GM12892 (cell line): ENCODE results near the gene EPB41L4A. TPM values are rescaled to one million over a fixed set of nuclear protein-coding genes. Genes with fewer than 3 reads are reported as not detected.
A peak's percentile ranks its signal among the peaks of the same experiment; 100 is the strongest.
"Not testable (repeated sequence)": the region's sequence is repeated elsewhere in the genome, so short reads cannot be mapped to it uniquely, and the experiment has no call there.

Experiments used
- DNase-seq: peaks from one replicate; pipeline ENCODE4 v3.0.0; 2011; ENCODE audit not compliant: insufficient read length
- FAIRE-seq: peaks from 2 replicates; lab custom pipeline; 2011; peaks lifted over from hg19 to GRCh38; lab: Jason Lieb, UNC
- POLR2A ChIP-seq: IDR thresholded peaks from 2 replicates; pipeline ENCODE4 v1.6.1; 2011; ENCODE audit warnings: low read depth, low read length, control low read depth
- POLR2AphosphoS5 ChIP-seq: IDR thresholded peaks from 2 replicates; pipeline ENCODE4 v1.6.1; 2011; ENCODE audit warnings: low read depth, low read length, control low read depth
- TAF1 ChIP-seq: IDR thresholded peaks from 2 replicates; pipeline ENCODE4 v1.6.1; 2011; ENCODE audit warnings: low read depth, mild to moderate bottlenecking, control low read depth, low read length, borderline replicate concordance
- polyA plus RNA-seq: library from polyadenylated mRNA; unstranded; fragments of >200 nt; gene quantifications from one replicate; pipeline ENCODE4 v1.2.1, GENCODE V29; 2012; ENCODE audit warnings: missing spikeins, inconsistent platforms; ENCODE audit not compliant: missing spikeins

EPB41L4A gene, protein sequence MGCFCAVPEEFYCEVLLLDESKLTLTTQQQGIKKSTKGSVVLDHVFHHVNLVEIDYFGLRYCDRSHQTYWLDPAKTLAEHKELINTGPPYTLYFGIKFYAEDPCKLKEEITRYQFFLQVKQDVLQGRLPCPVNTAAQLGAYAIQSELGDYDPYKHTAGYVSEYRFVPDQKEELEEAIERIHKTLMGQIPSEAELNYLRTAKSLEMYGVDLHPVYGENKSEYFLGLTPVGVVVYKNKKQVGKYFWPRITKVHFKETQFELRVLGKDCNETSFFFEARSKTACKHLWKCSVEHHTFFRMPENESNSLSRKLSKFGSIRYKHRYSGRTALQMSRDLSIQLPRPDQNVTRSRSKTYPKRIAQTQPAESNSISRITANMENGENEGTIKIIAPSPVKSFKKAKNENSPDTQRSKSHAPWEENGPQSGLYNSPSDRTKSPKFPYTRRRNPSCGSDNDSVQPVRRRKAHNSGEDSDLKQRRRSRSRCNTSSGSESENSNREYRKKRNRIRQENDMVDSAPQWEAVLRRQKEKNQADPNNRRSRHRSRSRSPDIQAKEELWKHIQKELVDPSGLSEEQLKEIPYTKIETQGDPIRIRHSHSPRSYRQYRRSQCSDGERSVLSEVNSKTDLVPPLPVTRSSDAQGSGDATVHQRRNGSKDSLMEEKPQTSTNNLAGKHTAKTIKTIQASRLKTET
- 0.30 TPM for polyA plus RNA-seq

DNA sequence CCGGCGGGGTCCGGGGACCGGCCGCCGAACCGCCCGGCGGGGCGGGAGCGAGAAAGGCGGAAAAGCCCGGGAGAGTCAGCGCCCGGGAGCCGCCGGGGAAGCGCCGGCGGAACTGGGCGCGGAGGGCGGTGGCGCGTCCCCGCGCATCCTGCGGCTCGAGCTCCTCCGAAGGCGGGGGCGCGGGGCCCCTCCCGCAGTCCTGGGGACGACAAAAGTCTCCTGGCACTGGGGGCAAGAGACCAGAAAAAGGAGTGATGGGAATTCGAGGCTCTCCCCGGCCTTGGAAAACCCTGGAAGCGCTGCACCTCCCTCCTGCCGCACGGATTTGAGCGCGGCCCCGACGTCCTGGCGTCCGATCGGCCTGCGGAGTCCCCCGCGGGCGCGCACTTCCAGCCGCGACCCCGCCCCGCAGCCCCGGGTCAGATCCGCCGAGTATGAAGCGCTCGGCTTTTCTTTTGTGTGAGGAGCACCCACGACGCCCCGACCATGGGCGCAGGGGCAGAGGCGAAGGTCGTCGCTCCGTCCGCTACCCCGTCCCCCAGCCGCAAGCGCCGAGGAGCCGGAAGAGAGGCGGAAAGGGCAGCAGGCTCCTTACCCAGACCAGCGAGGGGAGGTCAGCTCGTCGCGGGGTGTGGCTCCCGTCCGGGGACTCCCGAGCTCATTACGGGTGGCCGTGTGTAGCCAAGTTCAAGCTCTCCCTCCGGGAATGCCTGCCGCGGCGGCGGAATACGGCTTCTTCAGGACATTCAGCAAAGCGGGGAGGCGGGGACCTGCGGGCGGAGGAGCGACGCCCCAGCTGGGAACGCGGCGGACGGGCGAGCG, at the start of gene EPB41L4A:
Gene EPB41L4A (minus strand): TSS at position 114 of the 822 bp plus-strand sequence. CDS start 238 bp downstream, outside the sequence.
- no peak for TF ChIP-seq TAF1
- no peak for TF ChIP-seq POLR2A
- DNase-seq (peak; percentile 19), FAIRE-seq (no peak)

DNA sequence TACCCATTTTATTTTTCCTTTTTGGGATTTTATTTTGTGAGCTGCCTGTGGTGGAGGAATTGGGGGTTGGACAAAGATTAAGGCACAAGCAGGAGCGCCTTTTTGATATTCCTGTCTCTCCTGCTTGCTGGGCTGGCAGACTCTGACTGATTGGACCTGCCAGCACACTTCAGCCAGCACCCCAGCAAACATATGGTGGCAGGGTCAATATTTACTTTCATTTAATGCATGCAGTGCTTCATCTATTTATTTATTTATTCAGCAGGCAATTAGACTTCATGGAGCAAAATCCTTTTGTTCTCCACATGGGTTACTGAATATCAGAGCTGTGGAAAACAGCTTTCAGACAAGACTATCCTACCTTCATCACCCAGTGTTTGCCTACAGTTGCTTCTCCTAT, 48.4 kb upstream of the EPB41L4A start:
- FAIRE-seq: no peak
- no peak for DNase-seq
- TF ChIP-seq POLR2AphosphoS5 (no peak), TAF1 (no peak), POLR2A (no peak)

DNA sequence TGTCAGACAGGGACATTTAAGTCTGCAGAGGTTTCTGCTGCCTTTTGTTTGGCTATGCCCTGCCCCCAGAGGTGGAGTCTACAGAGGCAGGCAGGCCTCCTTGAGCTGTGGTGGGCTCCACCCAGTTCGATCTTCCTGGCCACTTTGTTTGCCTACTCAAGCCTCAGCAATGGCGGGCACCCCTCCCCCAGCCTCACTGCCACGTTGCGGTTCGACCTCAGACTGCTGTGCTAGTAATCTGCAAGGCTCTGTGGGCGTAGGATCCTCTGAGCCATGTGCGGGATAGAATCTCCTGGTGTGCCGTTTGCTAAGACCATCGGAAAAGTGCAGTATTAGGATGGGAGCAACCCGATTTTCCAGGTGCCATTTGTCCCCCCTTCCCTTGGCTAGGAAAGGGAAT, 47.2 kb upstream of the EPB41L4A start:
- DNase-seq, FAIRE-seq: not testable (repeated sequence)

DNA sequence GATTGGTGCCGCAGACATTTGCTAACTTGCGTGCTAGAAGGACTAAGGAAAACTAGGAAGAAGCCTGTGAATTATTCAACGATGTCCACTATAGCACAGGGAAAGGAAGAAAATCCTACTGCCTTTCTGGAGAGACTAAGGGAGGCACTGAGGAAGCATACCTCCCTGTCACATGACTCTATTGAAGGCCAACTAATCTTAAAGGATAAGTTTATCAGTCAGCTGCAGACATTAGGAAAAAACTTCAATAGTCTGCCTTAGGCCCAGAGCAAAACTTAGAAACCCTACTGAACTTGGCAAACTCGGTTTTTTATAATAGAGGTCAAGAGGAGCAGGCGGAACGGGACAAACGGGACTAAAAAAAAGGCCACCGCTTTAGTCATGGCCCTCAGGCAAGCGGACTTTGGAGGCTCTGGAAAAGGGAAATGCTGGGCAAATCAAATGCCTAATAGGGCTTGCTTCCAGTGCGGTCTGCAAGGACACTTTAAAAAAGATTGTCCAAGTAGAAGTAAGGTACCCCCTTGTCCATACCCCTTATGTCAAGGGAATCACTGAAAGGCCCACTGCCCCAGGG, 28.2 kb upstream of the EPB41L4A start:
- not testable (repeated sequence) for FAIRE-seq, DNase-seq

DNA sequence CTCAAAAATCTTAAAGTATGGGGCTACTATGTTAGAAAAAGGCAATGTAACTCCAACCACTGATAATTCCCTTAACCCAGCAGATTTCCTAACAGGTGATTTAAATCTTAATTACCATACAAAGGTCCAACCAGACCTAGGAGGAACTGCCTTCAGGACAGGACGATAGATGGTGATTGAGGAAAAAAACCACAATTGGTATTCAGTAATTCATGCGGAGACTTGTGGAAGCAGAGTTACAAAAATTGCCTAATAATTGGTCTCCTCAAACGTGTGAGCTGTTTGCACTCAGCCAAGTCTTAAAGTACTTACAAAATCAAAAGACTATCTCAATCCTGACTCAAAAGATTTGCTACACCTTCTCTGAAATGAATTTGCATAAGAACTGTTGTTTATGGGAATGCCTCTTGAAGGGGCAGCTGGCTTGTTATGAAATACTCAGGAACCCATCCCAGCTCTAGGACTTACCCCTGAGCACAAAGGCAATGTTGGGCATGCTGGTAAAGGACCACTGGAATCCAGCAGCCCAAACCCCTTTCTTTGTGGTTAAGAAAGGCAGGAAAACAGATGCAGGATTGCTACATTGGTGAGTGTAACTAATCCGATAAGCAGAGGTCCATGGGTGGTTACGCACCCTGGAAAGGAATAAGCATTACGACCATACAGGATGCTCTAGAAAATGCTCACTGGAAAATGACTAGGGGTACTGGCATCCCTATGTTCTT, 26.7 kb upstream of the EPB41L4A start:
- DNase-seq (no peak), FAIRE-seq (no peak)
- no peak for TF ChIP-seq POLR2A
- TF ChIP-seq TAF1: no peak
- TF ChIP-seq POLR2AphosphoS5: no peak

DNA sequence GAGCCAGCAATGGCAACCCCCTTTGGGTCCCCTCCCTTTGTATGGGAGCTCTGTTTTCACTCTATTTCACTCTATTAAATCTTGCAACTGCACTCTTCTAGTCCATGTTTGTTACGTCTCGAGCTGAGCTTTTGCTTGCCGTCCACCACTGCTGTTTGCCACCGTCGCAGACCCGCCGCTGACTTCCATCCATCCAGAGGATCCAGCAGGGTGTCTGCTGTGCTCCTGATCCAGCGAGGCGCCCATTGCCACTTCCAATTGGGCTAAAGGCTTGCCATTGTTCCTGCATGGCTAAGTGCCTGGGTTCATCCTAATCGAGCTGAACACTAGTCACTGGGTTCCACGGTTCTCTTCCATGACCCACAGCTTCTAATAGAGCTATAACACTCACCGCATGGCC, 24.9 kb upstream of the EPB41L4A start:
- FAIRE-seq, DNase-seq: not testable (repeated sequence)

DNA sequence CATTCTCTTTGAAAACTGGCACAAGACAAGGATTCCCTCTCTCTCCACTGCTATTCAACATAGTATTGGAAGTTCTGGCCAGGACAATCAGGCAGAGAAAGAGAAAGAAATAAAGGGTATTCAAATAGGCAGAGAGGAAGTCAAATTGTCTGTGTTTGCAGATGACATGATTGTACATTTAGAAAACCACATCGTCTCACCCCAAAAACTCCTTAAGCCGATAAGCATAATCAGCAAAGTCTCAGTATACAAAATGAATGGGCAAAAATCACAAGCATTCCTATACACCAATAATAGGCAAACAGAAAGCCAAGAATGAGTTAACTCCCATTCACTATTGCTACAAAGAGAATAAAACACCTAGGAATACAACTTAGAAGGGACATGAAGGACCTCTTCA, 21.0 kb upstream of the EPB41L4A start:
- DNase-seq (no peak), FAIRE-seq (no peak)
- no peak for TF ChIP-seq TAF1

DNA sequence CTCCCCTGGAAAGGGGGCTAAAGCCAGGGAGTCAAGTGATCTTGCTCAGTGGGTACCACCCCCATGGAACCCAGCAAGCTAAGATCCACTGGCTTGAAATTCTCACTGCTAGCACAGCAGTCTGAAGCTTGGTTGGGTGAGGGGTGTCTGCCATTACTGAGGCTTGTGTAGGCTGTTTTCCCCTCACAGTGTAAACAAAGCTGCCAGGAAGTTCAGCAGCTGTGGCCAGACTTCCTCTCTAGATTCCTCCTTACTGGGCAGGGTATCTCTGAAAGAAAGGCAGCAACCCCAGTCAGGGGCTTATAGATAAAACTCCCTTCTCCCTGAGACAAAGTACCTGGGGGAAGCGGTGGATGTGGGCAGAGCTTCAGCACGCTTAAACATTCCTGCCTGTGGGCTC, 17.1 kb upstream of the EPB41L4A start:
- DNase-seq (no peak), FAIRE-seq (no peak)
- TF ChIP-seq POLR2A (no peak), TAF1 (no peak), POLR2AphosphoS5 (no peak)

DNA sequence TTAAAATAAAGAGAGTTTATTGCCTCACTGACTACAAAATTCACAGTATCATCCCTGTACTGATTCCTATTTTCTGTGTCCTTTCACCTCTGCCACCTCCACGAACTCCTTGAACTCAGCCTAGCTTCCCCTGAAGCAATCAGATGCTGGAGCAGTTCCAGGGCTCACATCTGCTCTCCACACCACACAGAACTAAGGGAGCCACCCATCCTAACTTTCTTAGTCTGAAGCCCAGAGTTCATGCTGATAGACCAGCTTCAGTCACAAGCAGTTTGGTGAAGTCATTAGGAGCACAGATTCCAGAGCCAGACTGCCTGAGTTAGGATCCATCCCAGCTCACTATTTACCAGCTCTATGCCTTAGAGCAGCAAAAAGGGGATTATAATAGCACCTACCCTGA, 15.6 kb upstream of the EPB41L4A start:
- FAIRE-seq (no peak), DNase-seq (no peak)

DNA sequence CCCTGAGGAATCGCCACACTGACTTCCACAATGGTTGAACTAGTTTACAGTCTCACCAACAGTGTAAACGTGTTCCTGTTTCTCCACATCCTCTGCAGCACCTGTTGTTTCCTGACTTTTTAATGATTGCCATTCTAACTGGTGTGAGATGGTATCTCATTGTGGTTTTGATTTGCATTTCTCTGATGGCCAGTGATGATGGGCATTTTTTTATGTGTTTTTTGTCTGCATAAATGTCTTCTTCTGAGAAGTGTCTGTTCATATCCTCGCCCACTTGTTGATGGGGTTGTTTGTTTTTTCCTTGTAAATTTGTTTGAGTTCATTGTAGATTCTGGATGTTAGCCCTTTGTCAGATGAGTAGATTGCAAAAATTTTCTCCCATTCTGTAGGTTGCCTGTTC, 7.1 kb upstream of the EPB41L4A start:
- DNase-seq, FAIRE-seq: not testable (repeated sequence)

More for the DNA sequence above, 15.6 kb upstream of the EPB41L4A start:
- no peak for TF ChIP-seq POLR2A
- no peak for TF ChIP-seq POLR2AphosphoS5
- no peak for TF ChIP-seq TAF1

DNA sequence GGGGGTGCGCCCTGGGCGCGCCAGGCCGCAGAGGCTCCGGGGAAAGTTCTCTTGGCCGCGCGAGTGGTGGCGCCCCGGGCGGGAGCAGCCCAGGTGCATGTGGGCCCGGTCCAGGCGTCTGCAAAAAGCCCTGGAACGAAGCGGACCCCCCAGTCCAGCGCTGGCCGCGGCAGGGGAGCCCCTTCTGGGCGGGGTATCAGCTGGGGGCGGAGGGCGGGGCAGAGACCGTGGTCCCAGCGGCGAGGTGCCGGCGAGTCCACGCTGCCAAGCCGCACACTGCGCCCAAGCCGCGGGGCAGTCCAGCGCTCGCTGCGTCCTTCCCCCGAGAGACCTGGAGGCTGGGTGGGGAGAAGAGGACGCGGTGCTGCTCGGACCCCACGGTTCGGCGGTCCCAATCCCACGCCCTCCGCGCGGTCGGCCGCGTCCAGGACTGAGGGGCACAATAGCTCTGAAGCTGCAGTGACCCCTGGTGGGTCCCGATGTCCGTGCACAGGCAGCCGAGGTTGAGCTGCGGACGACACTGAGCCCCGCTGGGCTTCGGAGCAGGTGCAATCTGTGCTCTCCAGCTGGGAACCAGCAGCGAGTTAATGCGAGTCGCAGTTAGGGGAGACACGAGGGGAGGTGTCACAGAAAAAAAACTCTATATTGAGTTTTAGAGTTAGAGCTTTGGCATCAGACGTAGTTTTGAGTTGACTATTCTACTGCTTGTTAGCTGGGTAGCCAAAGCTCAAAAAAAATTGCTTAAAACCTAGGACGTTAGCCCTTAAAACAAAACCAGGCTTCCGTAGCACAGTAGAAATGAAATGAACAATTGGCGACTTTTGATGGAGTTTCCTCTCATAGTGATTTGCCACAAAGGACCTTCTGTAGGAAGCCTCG, 1.1 kb upstream of the EPB41L4A start:
- peak; percentile 94 for FAIRE-seq
- DNase-seq: peak; percentile 45
- TF ChIP-seq TAF1 (no peak), POLR2AphosphoS5 (no peak), POLR2A (no peak)
